Ovary (tissue), 9 donors: ENCODE data around the gene ZNHIT1. TPM values are rescaled to one million over a fixed set of nuclear protein-coding genes. Genes with fewer than 3 reads are reported as not detected.
"Not testable (repeated sequence)": the region's sequence is repeated elsewhere in the genome, so short reads cannot be mapped to it uniquely, and the experiment has no call there.

Experiments
- DNase-seq, 5 donors: peaks; one replicate each; pipeline ENCODE4 v3.0.0-alpha.2; 2019 to 2020
- H3K27ac ChIP-seq, 2 donors: fragments of 200-600 bp; one replicate each; pipeline versions ENCODE4 v1.5.1 to v1.8.0; 2019 to 2022
- H3K27me3 ChIP-seq: fragments of 200-600 bp; one replicate; pipeline ENCODE4 v1.8.0; 2022
- H3K36me3 ChIP-seq: fragments of 200-600 bp; sonication (generic); one replicate; pipeline ENCODE4 v1.5.1; 2019
- H3K4me1 ChIP-seq: one replicate; pipeline ENCODE4 v1.8.1; 2013; ENCODE audit warnings: mild to moderate bottlenecking, moderate library complexity; ENCODE audit not compliant: insufficient read depth
- H3K4me3 ChIP-seq: fragments of 200-600 bp; sonication (generic); one replicate; pipeline ENCODE4 v1.5.1; 2017
- H3K9me3 ChIP-seq, 2 donors: fragments of 200-600 bp in 1 of 2; sonication (generic) in 1 of 2; one replicate each; pipeline versions ENCODE4 v1.5.1 to v1.8.1; 2013 to 2019; ENCODE audit warnings: mild to moderate bottlenecking in 1 of 2, moderate library complexity in 1 of 2
- CTCF ChIP-seq, 3 donors: fragments of 450-650 bp in 2 of 3; fragments of 200-600 bp in 1 of 3; IDR thresholded peaks; one replicate each; pipeline versions ENCODE4 v1.5.1 to v1.8.0; 2016 to 2022; ENCODE audit warnings: antibody characterized with exemption in 3 of 3, mild to moderate bottlenecking in 1 of 3
- EP300 ChIP-seq: sonication (generic); formaldehyde crosslinking; IDR thresholded peaks from one replicate; pipeline ENCODE4 v1.6.1; 2017; ENCODE audit warnings: antibody characterized with exemption
- POLR2A ChIP-seq: fragments of 450-650 bp; IDR thresholded peaks from one replicate; pipeline ENCODE4 v1.6.1; 2017; ENCODE audit warnings: antibody characterized with exemption, mild to moderate bottlenecking, moderate library complexity
- WGBS, 3 donors: extraction: QIAGEN DNeasy Blood & Tissue Kit in 1 of 3; methylation state at CpG; one replicate each; pipeline versions ENCODE4 v1.1.5 to v1.1.7; 2013 to 2017; 5-methylcytosine and 5-hydroxymethylcytosine counted together
- intact Hi-C, 4 donors: fragments of 100-400 bp; cut with DNase I; formaldehyde crosslinking; loops; one replicate each; pipeline versions ENCODE4 v1.11.0 to v1.15.1; 2022 to 2023
- polyA plus RNA-seq, 2 donors: library from polyadenylated mRNA; stranded (reverse); fragments of 200-250 nt in 1 of 2; fragments of 350-450 nt in 1 of 2; fragmentation: Illumina TruSeq in 1 of 2; extraction: RNeasy Lipid Tissue Mini Kit (QIAGEN cat#74804) in 1 of 2; gene quantifications; one replicate each; pipeline ENCODE4 v1.2.3, GENCODE V29; 2013 to 2014
- total RNA-seq, 7 donors: library from RNA; depleted of rRNA in 2 of 7; stranded (reverse); fragments of >200 nt in 2 of 7; fragmentation: NEBNext Ultra II Directional in 3 of 7; extraction: Animal tissue kit (Norgen Biotek cat#: 25700) in 3 of 7; gene quantifications; one replicate each; pipeline versions ENCODE4 v1.1.0 to v1.2.4, GENCODE V29; 2016 to 2023
- donor health status: DM: no; HTN: no; CAD: no; lungs with moderate emphysema.
- donor health status: DM: no; HTN: no; CAD: no.
- donor health status: Bipolar disorder and iron deficiency.
- donor health status: DM: yes; HTN: yes; CAD: no.
- donor health status: DM: no; HTN: no; CAD: no.
- donor health status: DM: yes; HTN: yes; CAD: no.

Gene ZNHIT1
- total and polyA plus RNA-seq, 9 donors: 27.6 to 84.4 (median 43.5) TPM

- Histone ChIP-seq H3K4me3 (peak overlapping the region; percentile 82), H3K4me1 (peaks cover 5% of the 10 kb centered on the region), H3K36me3 (no peaks in the 10 kb centered on the region), H3K9me3 (no peaks in the 10 kb centered on the region), H3K27me3 (no peaks in the 10 kb centered on the region), H3K27ac (peak overlapping the region; percentile 81 to 88)
- intact Hi-C loops: loop anchor here in 1 of 4 donors (10.0 kb wide), 1 partner anchor 370 kb away; the partner anchor contains the start of gene SRRT
- TF ChIP-seq EP300 (no peak), CTCF (IDR thresholded peaks at IDR 0.05) (no peak), POLR2A (no peak)
- WGBS, 3 donors: 18 to 27% (median 22%) methylated on average over 31 to 32 of the region's 32 CpGs
- DNase-seq: peak in 1 of 5 donors; percentile 55
Measured at GRCh38 chr7:101245147-101245668, 27.2 kb downstream of the ZNHIT1 start.

DNA sequence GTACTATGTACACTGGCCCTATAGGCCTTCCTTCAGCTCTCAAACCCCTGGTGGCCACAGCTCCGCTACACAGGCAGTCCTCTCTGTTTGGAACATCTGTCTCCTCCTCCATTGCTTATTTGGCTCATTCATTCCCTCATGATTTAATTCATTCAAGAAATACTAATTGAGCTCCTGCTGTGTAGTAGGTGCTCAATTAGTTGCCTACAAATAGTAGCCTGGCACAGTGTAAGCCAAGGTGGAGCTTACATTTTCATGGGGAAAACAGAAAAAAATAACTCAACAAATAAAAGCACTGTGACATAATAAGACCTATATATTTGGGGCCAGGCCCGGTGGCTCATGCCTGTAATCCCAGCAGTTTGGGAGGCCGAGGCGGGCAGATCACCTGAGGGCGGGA is 30.3 kb downstream of the ZNHIT1 start:
- no peak for DNase-seq
- no peak overlapping the region for H3K4me3 ChIP-seq
- 95 to 96% (median 95%) methylated on average over 5 of the region's 5 CpGs for WGBS, 3 donors
- peaks cover 11% of the 10 kb centered on the region for H3K4me1 ChIP-seq
- no peaks in the 10 kb centered on the region for H3K36me3 ChIP-seq
- no peak overlapping the region for H3K27ac ChIP-seq
- no peaks in the 10 kb centered on the region for H3K9me3 ChIP-seq
- no peak for TF ChIP-seq EP300
- no peak for TF ChIP-seq POLR2A
- TF ChIP-seq CTCF (IDR thresholded peaks at IDR 0.05): no peak
- intact Hi-C loops: loop anchor here in 1 of 4 donors (10.0 kb wide), 1 partner anchor 373 kb away; the partner anchor contains the start of gene SRRT
- no peaks in the 10 kb centered on the region for H3K27me3 ChIP-seq

GRCh38 chr7:101250324-101250723 is 32.4 kb downstream of the ZNHIT1 start:
- Histone ChIP-seq H3K4me3 (no peak overlapping the region), H3K9me3 (no peaks in the 10 kb centered on the region), H3K36me3 (no peaks in the 10 kb centered on the region), H3K27ac (no peak overlapping the region), H3K27me3 (no peaks in the 10 kb centered on the region), H3K4me1 (peaks cover 9% of the 10 kb centered on the region)
- DNase-seq: no peak
- intact Hi-C loops: no loop called here
- TF ChIP-seq EP300: no peak
- TF ChIP-seq CTCF (IDR thresholded peaks at IDR 0.05): no peak
- TF ChIP-seq POLR2A: no peak
- WGBS, 3 donors: 93 to 97% (median 96%) methylated on average over 3 of the region's 3 CpGs

- Histone ChIP-seq H3K27me3 (no peaks in the 10 kb centered on the region), H3K4me3 (peak overlapping the region; percentile 97), H3K27ac (no peak overlapping the region), H3K36me3 (no peaks in the 10 kb centered on the region), H3K4me1 (peaks cover 6% of the 10 kb centered on the region), H3K9me3 (no peaks in the 10 kb centered on the region)
- 0% methylated on average over 55 of the region's 55 CpGs for WGBS, 3 donors
- DNase-seq: peak; percentile 94 to 99 (median 97)
- intact Hi-C loops: no loop called here
- TF ChIP-seq POLR2A (peak; percentile 17), EP300 (no peak), CTCF (IDR thresholded peaks at IDR 0.05) (no peak)
Measured at GRCh38 chr7:101251871-101252659, 34.1 kb downstream of the ZNHIT1 start.

- WGBS, 3 donors: 86 to 91% (median 87%) methylated on average over 5 of the region's 5 CpGs
- intact Hi-C loops: not testable (repeated sequence)
Measured at GRCh38 chr7:101253199-101253598, 35.2 kb downstream of the ZNHIT1 start.

More at GRCh38 chr7:101253199-101253598, 35.2 kb downstream of the ZNHIT1 start:
- H3K9me3 ChIP-seq, H3K36me3 ChIP-seq, H3K27me3 ChIP-seq, H3K4me3 ChIP-seq, H3K27ac ChIP-seq, H3K4me1 ChIP-seq, DNase-seq: not testable (repeated sequence)
